HG03442 (cell line): ENCODE data around the gene CERS3.

Source experiments
- ATAC-seq: cut with Tn5 transposase; IDR thresholded peaks from one replicate; pipeline ENCODE4 v1.9.1; 2021; ENCODE audit warnings: mild to moderate bottlenecking, moderate library complexity; ENCODE audit not compliant: unreplicated experiment

CERS3 gene

GRCh38 chr15:100528833-100529428 is at the start of gene CERS3:
TSS of gene CERS3 (minus strand) at chr15:100528950. CDS start at chr15:100501849, 27,101 bp downstream.
- ATAC-seq: no peak

GRCh38 chr15:100573526-100573925 is 44.8 kb upstream of the CERS3 start:
- ATAC-seq: no peak

DNA sequence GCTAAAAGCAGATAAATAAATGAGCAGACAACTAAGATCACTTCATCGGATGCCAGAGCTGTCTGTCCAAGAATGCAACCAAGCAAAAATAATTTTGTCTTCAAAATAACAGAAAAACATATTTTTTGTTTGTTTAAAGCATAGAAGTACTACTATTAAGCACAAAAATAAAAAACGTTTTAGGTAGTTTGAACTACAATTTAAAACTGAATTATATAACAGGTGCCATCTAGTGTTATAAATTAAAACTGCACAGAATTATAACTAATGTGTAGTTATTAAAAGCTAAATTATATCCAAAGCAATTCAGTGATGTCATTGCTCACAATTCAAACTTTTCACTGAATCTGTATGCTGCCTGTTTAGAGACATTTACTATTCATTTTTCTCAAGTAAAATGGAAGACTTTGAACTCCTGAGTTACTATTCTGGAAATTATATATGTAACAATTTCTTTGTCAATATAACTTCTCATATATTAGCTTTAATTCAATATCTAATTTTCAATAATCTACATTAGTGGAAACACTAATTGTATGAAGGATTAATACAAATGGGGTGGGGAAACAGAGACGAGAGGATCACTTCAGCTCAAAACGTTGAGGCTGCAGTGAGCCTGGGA is 43.7 kb upstream of the CERS3 start:
- ATAC-seq: no peak

GRCh38 chr15:100571592-100572167 is 42.9 kb upstream of the CERS3 start:
- no peak for ATAC-seq

GRCh38 chr15:100570735-100571313 is 42.1 kb upstream of the CERS3 start:
- ATAC-seq: peak; percentile 74

DNA sequence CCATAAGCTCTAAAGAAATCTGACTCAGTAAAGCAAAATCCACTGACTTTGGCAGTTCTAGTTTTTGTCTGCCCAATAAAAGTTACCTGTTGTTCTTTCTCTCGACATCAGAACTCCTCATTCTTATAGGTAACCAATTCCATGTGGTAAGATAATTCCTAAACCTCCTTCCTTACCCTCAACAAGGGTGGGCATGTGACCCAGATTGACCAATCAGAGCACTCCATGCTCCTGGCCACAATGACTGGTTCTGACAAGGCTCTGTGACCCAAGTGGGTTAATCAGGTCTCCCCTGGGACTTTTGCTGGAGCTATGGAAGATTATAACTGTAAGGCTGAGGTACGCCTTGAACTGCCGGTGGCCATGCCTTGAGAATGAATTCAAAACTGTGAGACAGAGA is 41.5 kb upstream of the CERS3 start:
- peak; percentile 13 for ATAC-seq

DNA sequence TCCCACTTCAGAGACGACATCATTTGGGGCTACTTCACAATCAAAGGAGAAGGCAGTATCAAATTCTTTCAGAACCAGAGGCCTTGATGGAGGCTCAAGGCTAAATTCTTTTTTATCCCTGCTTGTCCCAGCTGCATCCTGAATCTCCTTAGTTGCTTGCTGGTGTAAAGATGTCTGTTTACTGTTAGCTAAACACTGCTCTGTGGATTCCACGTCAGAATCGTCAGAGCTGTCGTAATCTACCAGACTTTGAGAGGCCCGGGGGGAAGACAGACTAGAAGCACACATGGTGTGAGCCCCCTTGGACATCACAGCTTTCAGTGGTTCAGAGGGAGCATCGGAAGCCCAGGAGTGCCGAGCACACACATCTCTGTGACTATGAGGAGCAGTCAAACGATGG is 40.6 kb upstream of the CERS3 start:
- no peak for ATAC-seq

- no peak for ATAC-seq
These were observed 38.3 kb upstream of the CERS3 start for GRCh38 chr15:100566850-100567628.

GRCh38 chr15:100565591-100565990 is 36.8 kb upstream of the CERS3 start:
- no peak for ATAC-seq

DNA sequence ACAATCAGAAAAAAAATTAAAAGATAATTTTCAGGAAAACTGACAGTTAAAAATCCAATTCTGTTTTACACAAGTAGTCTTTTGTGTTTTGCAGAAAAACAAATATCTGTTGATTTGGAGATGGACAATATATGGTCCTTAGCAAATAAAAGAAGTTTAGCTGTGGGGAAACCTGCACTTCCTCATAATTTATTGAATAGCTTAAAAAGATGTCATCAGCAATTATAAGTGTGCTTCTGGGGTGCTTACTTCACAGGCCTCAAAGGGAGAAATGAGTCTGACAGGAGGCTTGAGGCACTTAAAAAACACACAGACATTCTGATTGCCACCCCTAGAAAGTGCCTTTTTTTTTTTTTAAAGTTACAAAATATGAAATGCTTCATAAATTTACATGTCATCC is 31.6 kb upstream of the CERS3 start:
- no peak for ATAC-seq

- no peak for ATAC-seq
These were observed 30.6 kb upstream of the CERS3 start for GRCh38 chr15:100559330-100559729.

DNA sequence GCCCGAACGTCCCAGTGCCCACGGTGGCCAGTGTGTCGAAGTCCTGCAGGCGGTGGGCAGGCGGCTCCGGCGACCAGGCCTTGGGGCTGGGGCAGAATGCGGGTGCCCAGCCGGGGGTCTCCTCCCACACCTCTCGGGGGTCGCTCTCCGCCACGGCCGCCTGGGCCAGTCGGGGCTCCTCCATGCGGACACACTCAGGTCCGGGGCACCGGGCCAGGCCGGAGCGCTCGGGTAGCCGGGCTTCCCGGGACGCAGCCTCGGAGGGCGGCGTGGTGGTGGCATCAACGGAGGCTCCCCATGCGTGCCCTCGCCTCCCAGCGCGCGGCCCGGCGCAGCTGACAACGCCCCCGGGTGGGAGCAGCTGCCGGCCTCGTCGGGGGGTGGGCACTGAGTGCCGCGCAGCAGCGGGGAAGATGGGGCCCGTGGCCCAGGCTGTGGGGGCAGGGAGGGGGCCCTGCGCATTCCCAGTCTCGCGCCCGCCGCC is 30.1 kb upstream of the CERS3 start:
- no peak for ATAC-seq

GRCh38 chr15:100553468-100553867 is 24.7 kb upstream of the CERS3 start:
- ATAC-seq: no peak

GRCh38 chr15:100547961-100548360 is 19.2 kb upstream of the CERS3 start:
- ATAC-seq: no peak

- no peak for ATAC-seq
These were observed 16.2 kb upstream of the CERS3 start for GRCh38 chr15:100544946-100545345.

GRCh38 chr15:100544338-100544841 is 15.6 kb upstream of the CERS3 start:
- ATAC-seq: no peak

DNA sequence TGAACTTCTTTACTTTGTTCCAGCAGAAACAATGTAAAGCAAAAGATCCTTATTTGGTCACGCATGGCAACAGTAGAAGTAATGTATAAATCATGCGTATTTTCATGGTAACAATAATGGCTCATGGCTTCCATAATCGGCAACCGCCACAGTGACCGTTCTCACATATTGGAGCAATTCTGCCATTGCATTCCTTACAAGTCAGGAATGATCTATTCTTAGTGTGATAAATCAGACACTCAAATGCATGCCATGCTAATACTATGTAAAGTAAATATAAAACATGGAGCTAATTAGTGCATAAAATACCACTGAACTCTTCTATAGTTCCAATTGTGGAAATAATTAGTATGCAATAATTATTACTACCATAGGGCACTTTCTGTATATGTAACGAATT is 13.5 kb upstream of the CERS3 start:
- no peak for ATAC-seq

DNA sequence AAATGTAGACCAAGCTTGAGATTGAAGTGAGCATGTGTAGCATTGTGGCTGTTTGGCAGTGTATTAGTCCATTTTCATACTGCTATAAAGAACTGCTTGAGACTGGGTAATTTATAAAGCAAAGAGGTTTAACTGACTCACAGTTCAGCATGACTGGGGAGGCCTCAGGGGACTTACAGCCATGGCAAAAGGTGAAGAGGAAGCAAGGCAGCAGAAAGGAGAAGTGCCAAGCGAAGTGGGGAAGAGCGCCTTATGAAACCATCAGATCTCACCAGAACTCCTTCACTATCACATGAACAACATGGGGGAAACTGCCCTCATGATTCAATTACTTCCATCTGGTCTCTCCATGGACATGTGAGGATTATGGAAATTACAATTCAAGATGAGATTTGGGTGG is 8.6 kb upstream of the CERS3 start:
- ATAC-seq: no peak

- ATAC-seq: no peak
These were observed 8.0 kb upstream of the CERS3 start for GRCh38 chr15:100536733-100537132.

- no peak for ATAC-seq
These were observed 5.1 kb upstream of the CERS3 start for GRCh38 chr15:100533886-100534285.

- ATAC-seq: no peak
These were observed 3.1 kb upstream of the CERS3 start for GRCh38 chr15:100531823-100532327.
